ENCODE data around the gene OPRD1.
A peak's percentile ranks its signal among the peaks of the same experiment; 100 is the strongest.

Gene OPRD1

DNA sequence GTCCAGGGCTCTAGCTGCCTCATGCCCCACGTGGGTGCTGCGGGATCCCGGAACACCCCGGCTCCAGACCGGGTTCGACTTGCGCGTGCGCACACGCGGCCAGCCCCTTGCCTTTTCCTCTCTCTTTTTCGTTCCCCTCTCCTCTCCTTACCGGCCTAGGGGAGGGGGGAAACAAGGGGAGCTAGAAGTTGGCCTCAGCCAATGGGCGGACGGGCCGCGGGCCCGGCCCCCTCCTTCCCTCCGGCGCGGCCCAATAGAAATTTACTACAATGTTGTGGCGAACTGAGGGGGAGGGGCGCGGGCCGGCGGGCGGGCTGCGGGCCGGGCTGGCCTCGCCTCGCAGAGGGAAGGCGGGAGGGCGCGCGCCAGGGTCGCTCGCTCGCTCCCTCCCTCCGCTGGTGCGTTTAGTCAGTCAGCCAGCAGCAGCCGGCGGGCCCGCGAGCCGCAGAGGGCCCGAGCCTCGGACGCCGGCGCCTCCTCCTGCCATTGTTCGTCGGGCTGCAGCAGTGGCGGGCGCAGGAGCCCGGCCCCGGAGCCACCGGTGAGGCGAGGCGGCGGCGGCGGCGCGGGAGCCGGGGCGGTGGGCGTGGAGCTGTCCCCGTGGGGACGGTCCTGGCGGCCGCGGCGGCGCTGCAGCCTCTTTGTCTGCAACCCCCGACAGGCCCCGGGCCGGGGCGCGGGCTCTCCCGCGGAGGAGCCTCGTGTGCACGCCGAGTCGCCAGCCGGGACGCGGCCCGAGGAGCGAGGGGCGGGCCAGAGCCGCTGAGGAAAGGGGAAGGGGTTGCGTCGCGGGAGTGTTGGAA is 102.5 kb downstream of the OPRD1 start, which contains the start of gene EPB41:
TSS of gene EPB41 (plus strand) at position 342 of the 803 bp plus-strand sequence. CDS start 72,869 bp downstream, outside the sequence.
- DNase-seq, result peak; percentile 84

DNA sequence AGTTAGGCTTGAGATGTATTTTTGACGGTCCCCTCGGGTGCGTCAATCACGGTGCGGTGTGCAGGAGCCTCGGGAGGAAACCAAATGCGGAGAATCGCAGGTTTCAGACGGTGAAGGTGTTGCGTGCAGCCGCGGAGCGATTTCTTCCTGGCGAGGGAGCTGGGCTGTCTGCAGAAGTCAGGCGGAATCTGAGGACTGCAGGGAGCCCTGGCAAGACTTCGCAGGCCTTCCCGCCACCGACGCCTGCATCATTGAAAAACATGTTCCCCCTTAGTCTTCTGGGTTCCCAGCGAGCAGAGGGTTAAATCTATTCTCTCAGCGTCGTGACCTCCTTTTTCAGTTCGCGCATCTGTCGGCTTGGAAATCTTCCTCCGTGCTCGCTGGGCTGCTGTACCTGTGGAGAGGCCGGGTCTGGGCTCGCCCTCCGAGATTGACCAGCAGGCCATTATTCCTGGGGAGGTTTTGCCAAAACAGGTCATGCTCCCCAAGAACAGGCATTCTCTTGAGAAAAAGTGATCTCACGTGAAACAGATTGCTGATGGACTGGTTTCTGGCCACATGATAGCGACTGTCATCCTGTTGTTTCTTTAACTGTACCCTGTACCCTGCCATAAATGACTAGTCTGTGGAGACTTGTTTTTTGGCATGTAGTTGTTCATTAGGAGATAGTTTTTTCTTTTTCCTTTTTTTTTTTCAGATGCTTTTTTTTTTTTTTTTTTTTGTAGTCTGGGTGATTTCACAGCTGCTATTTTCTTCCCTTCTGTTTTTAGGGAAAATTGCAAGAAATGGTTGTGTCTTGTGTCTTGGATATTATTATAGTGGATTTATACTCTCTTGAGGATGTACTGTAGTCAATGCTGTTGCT is 103.3 kb downstream of the OPRD1 start:
- DNase-seq, result peak; percentile 18

DNA sequence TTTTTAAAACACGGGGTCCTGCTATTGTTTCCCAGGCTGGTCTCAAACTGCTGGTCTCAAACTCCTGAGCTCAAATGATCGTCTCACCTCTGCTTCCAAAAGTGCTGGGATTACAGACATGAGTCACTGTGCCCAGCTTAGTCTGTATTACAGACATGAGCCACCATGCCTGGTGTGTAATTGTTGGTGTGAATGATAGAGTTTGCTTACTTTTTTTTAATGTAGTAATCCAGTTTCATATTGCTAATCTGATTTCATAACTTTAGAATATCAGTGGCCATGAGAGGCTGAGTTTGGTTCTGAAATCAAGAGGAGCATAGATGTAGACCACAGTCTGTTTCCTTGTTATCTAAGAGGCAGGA is 105.8 kb downstream of the OPRD1 start:
- no peak for DNase-seq

Measured in activated T-cell treated with anti-CD3 and anti-CD28 coated beads for 4 hours (primary cell).